Gastroesophageal sphincter (tissue), 3 donors: ENCODE data around the gene TMEM30B.

Source experiments
- EP300 ChIP-seq: sonication (generic); formaldehyde crosslinking; IDR thresholded peaks from one replicate; pipeline ENCODE4 v1.6.1; 2017; ENCODE audit warnings: antibody characterized with exemption, mild to moderate bottlenecking
- POLR2A ChIP-seq, 2 donors: fragments of 450-650 bp; IDR thresholded peaks; one replicate each; pipeline ENCODE4 v1.6.1; 2017; ENCODE audit warnings: antibody characterized with exemption in 2 of 2, mild to moderate bottlenecking in 2 of 2, moderate library complexity in 1 of 2
- POLR2AphosphoS5 ChIP-seq: sonication (generic); formaldehyde crosslinking; IDR thresholded peaks from one replicate; pipeline ENCODE4 v1.6.1; 2017; ENCODE audit warnings: antibody characterized with exemption
- TF ChIP-seq, protein P1 (sequence below), 4 experiments: fragments of 200-600 bp in 2 of 4; fragments of 450-650 bp in 2 of 4; sonication (generic) in 1 of 4; IDR thresholded peaks; one replicate each; pipeline ENCODE4 v1.5.1; 2017 to 2019; ENCODE audit warnings: antibody characterized with exemption in 4 of 4, mild to moderate bottlenecking in 2 of 4, moderate library complexity in 2 of 4

DNA sequence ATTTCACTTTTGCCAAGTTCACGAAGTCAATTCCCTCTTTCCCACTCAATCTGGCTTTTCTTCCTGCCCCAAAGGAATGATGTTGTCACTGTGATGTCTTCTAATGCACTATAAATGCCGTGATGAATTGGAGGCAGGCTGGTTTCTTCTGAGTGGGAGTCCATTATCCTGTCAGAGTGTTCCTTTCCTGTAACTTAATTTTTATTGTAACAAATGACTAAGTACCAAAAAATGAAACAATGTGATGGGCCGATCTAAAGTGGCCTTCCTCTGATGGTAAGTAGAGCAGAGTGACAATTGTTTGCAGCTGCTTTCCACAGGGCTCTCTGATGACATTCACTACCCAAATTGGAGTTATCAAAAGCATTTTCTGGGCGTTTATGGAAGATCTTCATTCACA, 22.2 kb downstream of the TMEM30B start:
- TF ChIP-seq, protein P1, sequence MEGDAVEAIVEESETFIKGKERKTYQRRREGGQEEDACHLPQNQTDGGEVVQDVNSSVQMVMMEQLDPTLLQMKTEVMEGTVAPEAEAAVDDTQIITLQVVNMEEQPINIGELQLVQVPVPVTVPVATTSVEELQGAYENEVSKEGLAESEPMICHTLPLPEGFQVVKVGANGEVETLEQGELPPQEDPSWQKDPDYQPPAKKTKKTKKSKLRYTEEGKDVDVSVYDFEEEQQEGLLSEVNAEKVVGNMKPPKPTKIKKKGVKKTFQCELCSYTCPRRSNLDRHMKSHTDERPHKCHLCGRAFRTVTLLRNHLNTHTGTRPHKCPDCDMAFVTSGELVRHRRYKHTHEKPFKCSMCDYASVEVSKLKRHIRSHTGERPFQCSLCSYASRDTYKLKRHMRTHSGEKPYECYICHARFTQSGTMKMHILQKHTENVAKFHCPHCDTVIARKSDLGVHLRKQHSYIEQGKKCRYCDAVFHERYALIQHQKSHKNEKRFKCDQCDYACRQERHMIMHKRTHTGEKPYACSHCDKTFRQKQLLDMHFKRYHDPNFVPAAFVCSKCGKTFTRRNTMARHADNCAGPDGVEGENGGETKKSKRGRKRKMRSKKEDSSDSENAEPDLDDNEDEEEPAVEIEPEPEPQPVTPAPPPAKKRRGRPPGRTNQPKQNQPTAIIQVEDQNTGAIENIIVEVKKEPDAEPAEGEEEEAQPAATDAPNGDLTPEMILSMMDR (IDR thresholded peaks at IDR 0.05), result no peak
- TF ChIP-seq POLR2A (IDR thresholded peaks at IDR 0.05), result no peak
- no peak for TF ChIP-seq EP300
- TF ChIP-seq POLR2AphosphoS5, result no peak
